Right lobe of liver (tissue), 6 donors: ENCODE measurements around the gene CACNA2D2. TPM values are rescaled to one million over a fixed set of nuclear protein-coding genes. Genes with fewer than 3 reads are reported as not detected.

Experiments used
- ATAC-seq, 4 donors: fragments of 200-7000 bp; cut with Tn5 transposase; one replicate each; pipeline ENCODE4 v1.9.1; 2020; ENCODE audit warnings: mild to moderate bottlenecking in 4 of 4, moderate library complexity in 4 of 4
- DNase-seq, 3 donors: peaks; one replicate each; pipeline ENCODE4 v3.0.0-alpha.2; 2020
- H3K27ac ChIP-seq, 3 donors: fragments of 200-600 bp; one replicate each; pipeline ENCODE4 v1.8.0; 2022
- H3K27me3 ChIP-seq, 2 donors: fragments of 200-600 bp; one replicate each; pipeline ENCODE4 v1.8.0; 2022
- H3K36me3 ChIP-seq, 4 donors: fragments of 200-600 bp; sonication (generic) in 1 of 4; one replicate each; pipeline versions ENCODE4 v1.5.1 to v1.8.0; 2017 to 2022; ENCODE audit warnings: control low read depth in 1 of 4
- H3K4me1 ChIP-seq, 4 donors: fragments of 200-600 bp; sonication (generic) in 1 of 4; one replicate each; pipeline versions ENCODE4 v1.5.1 to v1.8.0; 2017 to 2022; ENCODE audit warnings: control low read depth in 1 of 4
- H3K4me3 ChIP-seq, 3 donors: fragments of 200-600 bp; one replicate each; pipeline ENCODE4 v1.8.0; 2022
- H3K9me3 ChIP-seq, 4 donors: fragments of 200-600 bp; sonication (generic) in 1 of 4; one replicate each; pipeline versions ENCODE4 v1.5.1 to v1.8.0; 2017 to 2022; ENCODE audit warnings: control low read depth in 1 of 4
- POLR2A ChIP-seq: fragments of 450-650 bp; IDR thresholded peaks from one replicate; pipeline ENCODE4 v1.6.1; 2017; ENCODE audit warnings: antibody characterized with exemption, mild to moderate bottlenecking
- WGBS: methylation state at CpG from one replicate; pipeline ENCODE4 v1.1.6; 2018; ENCODE audit warnings: low coverage, low lambda C conversion rate; ENCODE audit not compliant: insufficient coverage; ENCODE audit errors: missing lambda C conversion rate; 5-methylcytosine and 5-hydroxymethylcytosine counted together
- intact Hi-C, 2 donors: fragments of 100-400 bp; cut with DNase I; formaldehyde crosslinking; loops; one replicate each; pipeline versions ENCODE4 v1.11.2 to v1.14.1; 2022
- total RNA-seq, 6 experiments: library from RNA; depleted of rRNA in 2 of 6; stranded (reverse); fragments of >200 nt in 2 of 6; fragmentation: NEBNext Ultra II Directional in 3 of 6; extraction: Animal tissue kit (Norgen Biotek cat#: 25700) in 3 of 6; gene quantifications; one replicate each; pipeline versions ENCODE4 v1.1.0 to v1.2.4, GENCODE V29; 2016 to 2023
- TF ChIP-seq, protein P1 (sequence below), 4 donors: fragments of 200-600 bp in 3 of 4; fragments of 450-650 bp in 1 of 4; IDR thresholded peaks; one replicate each; pipeline versions ENCODE4 v1.5.1 to v1.8.0; 2016 to 2022; ENCODE audit warnings: antibody characterized with exemption in 4 of 4, mild to moderate bottlenecking in 2 of 4
- donor health status: DM: no; HTN: yes; CAD: no.
- donor health status: DM: no; HTN: no; CAD: no.
- donor health status: DM: no; HTN: no; CAD: no.
- donor health status: DM: no; HTN: yes; CAD: no.
- donor health status: DM: no; HTN: yes; CAD: no.

Gene CACNA2D2
- total RNA-seq, 6 experiments from 2014 or later = 0.06 to 0.39 (median 0.26) TPM; not detected in 1

DNA sequence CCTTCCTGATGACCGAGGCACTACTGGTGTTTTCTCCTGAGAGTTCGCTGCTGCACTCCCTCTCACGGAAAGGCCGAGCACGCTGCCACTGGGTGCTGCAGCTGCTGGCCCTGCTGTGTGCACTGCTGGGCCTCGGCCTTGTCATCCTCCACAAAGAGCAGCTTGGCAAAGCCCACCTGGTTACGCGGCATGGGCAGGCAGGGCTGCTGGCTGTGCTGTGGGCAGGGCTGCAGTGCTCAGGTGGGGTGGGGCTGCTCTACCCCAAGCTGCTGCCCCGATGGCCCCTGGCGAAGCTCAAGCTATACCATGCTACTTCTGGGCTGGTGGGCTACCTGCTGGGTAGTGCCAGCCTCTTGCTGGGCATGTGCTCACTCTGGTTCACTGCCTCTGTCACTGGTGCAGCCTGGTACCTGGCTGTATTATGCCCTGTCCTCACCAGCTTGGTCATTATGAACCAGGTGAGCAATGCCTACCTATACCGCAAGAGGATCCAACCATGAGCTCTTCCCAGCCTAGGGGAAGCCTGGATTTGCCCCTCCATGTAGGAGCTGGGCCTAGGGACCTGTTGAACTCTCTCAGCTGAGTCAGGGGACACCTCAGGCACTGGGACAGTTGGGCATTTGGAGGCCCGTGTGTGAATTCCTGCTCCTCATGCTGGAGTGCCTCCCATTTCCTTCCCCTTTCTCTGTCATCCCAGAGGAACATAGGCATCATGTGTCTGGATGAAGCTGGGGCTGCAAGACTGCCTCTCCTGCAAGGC is 150.0 kb downstream of the CACNA2D2 start:
- Histone ChIP-seq H3K4me3 (no peak overlapping the region), H3K27ac (peak overlapping the region in 1 of 3 donors; percentile 51), H3K9me3 (no peaks in the 10 kb centered on the region), H3K4me1 (peaks cover 0 to 55% (median 31%) of the 10 kb centered on the region in 4 donors), H3K27me3 (no peaks in the 10 kb centered on the region), H3K36me3 (peaks cover 0 to 28% (median 5%) of the 10 kb centered on the region in 4 donors)
- TF ChIP-seq, protein P1, sequence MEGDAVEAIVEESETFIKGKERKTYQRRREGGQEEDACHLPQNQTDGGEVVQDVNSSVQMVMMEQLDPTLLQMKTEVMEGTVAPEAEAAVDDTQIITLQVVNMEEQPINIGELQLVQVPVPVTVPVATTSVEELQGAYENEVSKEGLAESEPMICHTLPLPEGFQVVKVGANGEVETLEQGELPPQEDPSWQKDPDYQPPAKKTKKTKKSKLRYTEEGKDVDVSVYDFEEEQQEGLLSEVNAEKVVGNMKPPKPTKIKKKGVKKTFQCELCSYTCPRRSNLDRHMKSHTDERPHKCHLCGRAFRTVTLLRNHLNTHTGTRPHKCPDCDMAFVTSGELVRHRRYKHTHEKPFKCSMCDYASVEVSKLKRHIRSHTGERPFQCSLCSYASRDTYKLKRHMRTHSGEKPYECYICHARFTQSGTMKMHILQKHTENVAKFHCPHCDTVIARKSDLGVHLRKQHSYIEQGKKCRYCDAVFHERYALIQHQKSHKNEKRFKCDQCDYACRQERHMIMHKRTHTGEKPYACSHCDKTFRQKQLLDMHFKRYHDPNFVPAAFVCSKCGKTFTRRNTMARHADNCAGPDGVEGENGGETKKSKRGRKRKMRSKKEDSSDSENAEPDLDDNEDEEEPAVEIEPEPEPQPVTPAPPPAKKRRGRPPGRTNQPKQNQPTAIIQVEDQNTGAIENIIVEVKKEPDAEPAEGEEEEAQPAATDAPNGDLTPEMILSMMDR (IDR thresholded peaks at IDR 0.05) = no peak
- TF ChIP-seq POLR2A = no peak
- 100% methylated on average over 1 of the region's 12 CpGs for WGBS
- intact Hi-C loops = no loop called here
- ATAC-seq (no peak), DNase-seq (no peak)

DNA sequence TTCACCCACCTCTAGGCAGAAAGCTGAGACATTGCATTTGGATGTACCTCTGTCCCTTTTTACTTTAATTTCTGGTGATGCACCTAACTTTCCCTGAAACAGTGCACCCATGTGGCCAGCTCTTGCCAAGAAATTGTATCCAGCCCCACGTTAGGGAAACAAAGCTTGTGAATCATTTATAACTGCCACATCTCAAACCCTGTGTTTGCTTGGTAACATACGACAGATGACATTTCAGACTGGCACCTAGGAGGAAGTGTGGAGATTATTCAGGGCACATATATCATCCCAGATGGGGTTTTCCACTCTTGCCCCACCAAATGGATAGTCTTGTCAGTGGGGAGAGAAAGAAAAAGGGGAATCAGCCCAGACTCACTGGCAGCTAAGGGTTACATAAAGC is 150.7 kb downstream of the CACNA2D2 start:
- peaks cover 0 to 29% (median 5%) of the 10 kb centered on the region in 4 donors for H3K36me3 ChIP-seq
- no peak overlapping the region for H3K4me3 ChIP-seq
- no peaks in the 10 kb centered on the region for H3K27me3 ChIP-seq
- no peaks in the 10 kb centered on the region for H3K9me3 ChIP-seq
- H3K27ac ChIP-seq = no peak overlapping the region
- 16% methylated on average over 2 of the region's 2 CpGs for WGBS
- peak in 1 of 4 donors; percentile 20 for ATAC-seq
- H3K4me1 ChIP-seq = peaks cover 0 to 49% (median 27%) of the 10 kb centered on the region in 4 donors
- DNase-seq = no peak
- intact Hi-C loops = no loop called here
- TF ChIP-seq POLR2A = no peak
- TF ChIP-seq, protein P1 (IDR thresholded peaks at IDR 0.05) = peak in 1 of 4 donors; percentile 16

DNA sequence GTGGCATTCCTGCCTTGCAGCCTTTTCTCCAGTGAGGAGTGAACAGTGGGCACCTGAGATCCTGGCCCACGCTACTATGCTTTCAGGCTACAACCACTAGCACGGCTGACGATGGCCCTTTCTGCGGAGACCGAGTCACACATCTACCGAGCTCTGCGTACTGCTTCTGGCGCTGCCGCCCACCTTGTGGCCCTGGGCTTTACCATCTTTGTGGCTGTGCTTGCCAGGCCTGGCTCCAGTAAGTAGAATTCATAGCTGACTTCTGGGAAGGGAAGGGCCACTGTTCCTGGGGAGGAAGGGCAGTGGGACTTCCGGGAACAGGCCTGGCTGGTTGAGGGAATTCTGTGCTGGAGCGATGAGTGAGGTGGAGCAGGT is 152.1 kb downstream of the CACNA2D2 start:
- H3K4me1 ChIP-seq = peaks cover 0 to 39% (median 16%) of the 10 kb centered on the region in 4 donors
- no peaks in the 10 kb centered on the region for H3K27me3 ChIP-seq
- TF ChIP-seq, protein P1 (IDR thresholded peaks at IDR 0.05) = no peak
- no peak for TF ChIP-seq POLR2A
- H3K27ac ChIP-seq = peak overlapping the region in 2 of 3 donors; percentile 43 to 92
- peak overlapping the region; percentile 74 to 78 (median 74) for H3K4me3 ChIP-seq
- peaks cover 0 to 29% (median 5%) of the 10 kb centered on the region in 4 donors for H3K36me3 ChIP-seq
- DNase-seq = no peak
- intact Hi-C loops = no loop called here
- H3K9me3 ChIP-seq = no peaks in the 10 kb centered on the region
- no peak for ATAC-seq
- 56% methylated on average over 2 of the region's 11 CpGs for WGBS

DNA sequence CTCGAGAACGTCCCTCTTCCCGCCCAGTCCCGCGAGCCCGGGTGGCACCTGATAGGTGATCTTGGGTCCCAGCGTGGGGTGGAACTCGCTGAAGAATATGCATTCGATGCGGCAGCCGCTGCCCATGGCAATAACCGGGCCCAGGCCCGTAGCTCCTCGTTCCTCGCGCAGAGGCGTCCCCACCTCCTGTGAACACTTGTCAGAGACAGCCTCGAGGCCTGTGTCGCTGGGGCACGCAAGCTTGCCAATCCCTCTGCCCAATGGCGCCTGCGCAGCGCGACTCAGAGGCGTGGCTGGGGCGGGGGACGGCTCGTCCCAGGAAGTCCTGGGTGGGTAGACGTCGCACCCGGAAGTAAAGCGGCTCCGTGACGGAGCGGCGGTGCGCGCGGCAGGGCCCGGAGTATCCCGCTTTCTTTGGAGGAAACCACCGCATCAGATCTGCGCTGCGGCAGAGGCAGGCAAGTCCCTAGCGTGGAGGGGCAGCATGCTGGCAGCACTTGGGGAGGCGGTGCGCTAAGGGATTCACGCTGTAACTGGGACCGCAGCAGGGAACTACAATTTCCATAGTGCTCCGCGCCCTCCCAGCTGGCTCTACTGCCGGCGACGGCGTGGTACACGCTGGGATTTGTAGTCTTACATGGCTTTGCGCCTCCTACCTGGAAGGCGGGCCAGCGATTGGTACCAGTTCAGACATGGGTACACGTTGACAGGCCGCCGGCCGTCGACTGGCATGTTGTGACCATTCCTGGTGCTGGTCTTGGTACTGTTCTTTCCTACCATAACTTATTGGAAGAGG is 152.7 kb downstream of the CACNA2D2 start, which contains the start of the genes CYB561D2 and NPRL2:
Gene CYB561D2 (plus strand): TSS at position 336 of the 796 bp plus-strand sequence. CDS start 572 bp downstream, outside the sequence.
Gene NPRL2 (minus strand): TSS at position 249 of the 796 bp plus-strand sequence. CDS start 123 bp downstream, at position 126.
- ATAC-seq = peak; percentile 83 to 94 (median 92)
- no CpG with 5 or more reads among the region's 64 CpGs for WGBS
- H3K27ac ChIP-seq = peak within 1 kb of the TSS; percentile 90 to 92 (median 91)
- no peaks in the 10 kb centered on the region for H3K9me3 ChIP-seq
- TF ChIP-seq, protein P1 (IDR thresholded peaks at IDR 0.05) = no peak
- TF ChIP-seq POLR2A = peak; percentile 89
- DNase-seq = peak; percentile 98 to 99 (median 99)
- peak within 1 kb of the TSS; percentile 74 to 78 (median 74) for H3K4me3 ChIP-seq
- intact Hi-C loops = no loop called here
- no peaks in the 10 kb centered on the region for H3K27me3 ChIP-seq
- peaks cover 0 to 34% (median 12%) of the 10 kb centered on the region in 4 donors for H3K4me1 ChIP-seq
- H3K36me3 ChIP-seq = peaks cover 0 to 29% (median 5%) of the 10 kb centered on the region in 4 donors
